Osteoblast (primary cell): Measurements from ENCODE around the gene BTBD2. TPM values are rescaled to one million over a fixed set of nuclear protein-coding genes. Genes with fewer than 3 reads are reported as not detected.

Experiments used
- DNase-seq: peaks from one replicate; pipeline ENCODE4 v3.0.0; 2011; ENCODE audit warnings: low spot score, mixed read lengths; ENCODE audit not compliant: insufficient read length; ENCODE audit errors: missing footprints
- H2AFZ ChIP-seq: 2 replicates; pipeline ENCODE4 v1.6.0; 2011; ENCODE audit warnings: mild to moderate bottlenecking, low read length
- H3K27ac ChIP-seq: 2 replicates; pipeline ENCODE4 v1.5.1; 2011; ENCODE audit warnings: mild to moderate bottlenecking, low read depth, low read length, moderate library complexity
- H3K27me3 ChIP-seq: 2 replicates; pipeline ENCODE4 v1.6.0; 2012; ENCODE audit warnings: mild to moderate bottlenecking, control low read depth, inconsistent platforms, low read length, moderate library complexity; ENCODE audit not compliant: insufficient read depth
- H3K36me3 ChIP-seq: 2 replicates; pipeline ENCODE4 v1.5.1; 2011; ENCODE audit warnings: mild to moderate bottlenecking, low read length, control low read depth, moderate library complexity; ENCODE audit not compliant: insufficient read depth
- H3K4me1 ChIP-seq: 2 replicates; pipeline ENCODE4 v1.5.1; 2011; ENCODE audit warnings: mild to moderate bottlenecking, low read length, control low read depth, moderate library complexity; ENCODE audit not compliant: insufficient read depth
- H3K4me2 ChIP-seq: 2 replicates; pipeline ENCODE4 v1.6.0; 2011; ENCODE audit warnings: mild to moderate bottlenecking, low read length; ENCODE audit not compliant: insufficient read depth
- H3K4me3 ChIP-seq: fragments of 200-600 bp; sonication (generic); 3 replicates; pipeline ENCODE4 v1.5.1; 2012; ENCODE audit warnings: mild to moderate bottlenecking, low read length, inconsistent platforms; ENCODE audit not compliant: insufficient read depth
- H3K79me2 ChIP-seq: 2 replicates; pipeline ENCODE4 v1.6.0; 2012; ENCODE audit warnings: mild to moderate bottlenecking, low read length, control low read depth, inconsistent platforms; ENCODE audit not compliant: insufficient read depth
- H3K9me3 ChIP-seq: 2 replicates; pipeline ENCODE4 v1.5.1; 2011; ENCODE audit warnings: low read depth, low read length, control low read depth
- H4K20me1 ChIP-seq: 2 replicates; pipeline ENCODE4 v1.6.0; 2012; ENCODE audit warnings: mild to moderate bottlenecking, low read length, control low read depth; ENCODE audit not compliant: insufficient read depth
- total RNA-seq: library from RNA; depleted of rRNA; stranded (reverse); fragments of >200 nt; gene quantifications from 2 replicates; pipeline ENCODE4 v1.2.3, GENCODE V29; 2012
- TF ChIP-seq, protein P1 (sequence below): IDR thresholded peaks from 2 replicates; pipeline ENCODE4 v1.5.1; 2011; ENCODE audit warnings: mild to moderate bottlenecking, low read depth, low read length, moderate library complexity; ENCODE audit errors: extremely low read depth

BTBD2 gene
- total RNA-seq, 1 donor = 57.5 TPM

DNA sequence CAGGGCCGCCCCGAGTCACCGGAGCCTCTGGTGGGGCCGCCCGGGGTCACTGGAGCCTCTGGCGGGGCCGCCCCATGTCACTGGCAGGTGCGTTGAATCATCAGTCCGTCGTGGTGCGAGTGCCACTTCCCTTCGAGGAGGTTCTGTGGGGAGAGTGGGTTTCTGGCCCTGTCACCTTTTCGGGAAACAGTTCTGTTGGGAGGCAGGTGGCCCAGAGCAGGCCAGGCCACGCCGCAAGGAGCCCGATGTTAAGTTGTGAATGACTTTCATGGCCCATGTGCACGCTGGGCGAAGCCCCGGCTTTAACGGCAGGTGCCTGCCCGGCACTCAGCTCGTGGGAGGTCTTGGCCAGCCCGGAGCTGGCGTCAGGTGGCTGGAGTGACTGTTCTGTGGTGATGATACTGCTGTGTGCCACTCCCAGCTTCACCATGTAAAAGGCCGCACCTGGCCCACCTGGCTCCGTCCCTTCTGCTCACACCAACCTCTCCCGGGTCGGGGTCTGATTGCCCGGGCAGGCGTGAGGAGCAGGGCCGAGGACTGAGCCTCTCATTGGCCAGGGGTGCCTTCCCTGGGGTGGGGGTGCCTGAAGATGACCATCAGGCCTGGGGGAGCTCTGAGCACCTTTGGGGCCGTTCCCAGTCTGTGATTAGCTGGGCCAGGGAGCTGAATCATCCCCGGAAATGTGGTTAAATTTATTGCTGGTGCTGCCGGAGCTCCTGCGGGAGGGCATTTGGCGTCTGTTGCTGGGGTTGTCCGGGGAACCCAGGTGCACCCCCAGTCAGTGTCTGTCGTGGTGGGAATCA is 45.3 kb downstream of the BTBD2 start:
- no peaks in the 10 kb centered on the region for H3K27me3 ChIP-seq
- H3K79me2 ChIP-seq = peaks cover 59% of the 10 kb centered on the region
- H3K4me2 ChIP-seq = no peak overlapping the region
- H3K36me3 ChIP-seq = no peaks in the 10 kb centered on the region
- TF ChIP-seq, protein P1, sequence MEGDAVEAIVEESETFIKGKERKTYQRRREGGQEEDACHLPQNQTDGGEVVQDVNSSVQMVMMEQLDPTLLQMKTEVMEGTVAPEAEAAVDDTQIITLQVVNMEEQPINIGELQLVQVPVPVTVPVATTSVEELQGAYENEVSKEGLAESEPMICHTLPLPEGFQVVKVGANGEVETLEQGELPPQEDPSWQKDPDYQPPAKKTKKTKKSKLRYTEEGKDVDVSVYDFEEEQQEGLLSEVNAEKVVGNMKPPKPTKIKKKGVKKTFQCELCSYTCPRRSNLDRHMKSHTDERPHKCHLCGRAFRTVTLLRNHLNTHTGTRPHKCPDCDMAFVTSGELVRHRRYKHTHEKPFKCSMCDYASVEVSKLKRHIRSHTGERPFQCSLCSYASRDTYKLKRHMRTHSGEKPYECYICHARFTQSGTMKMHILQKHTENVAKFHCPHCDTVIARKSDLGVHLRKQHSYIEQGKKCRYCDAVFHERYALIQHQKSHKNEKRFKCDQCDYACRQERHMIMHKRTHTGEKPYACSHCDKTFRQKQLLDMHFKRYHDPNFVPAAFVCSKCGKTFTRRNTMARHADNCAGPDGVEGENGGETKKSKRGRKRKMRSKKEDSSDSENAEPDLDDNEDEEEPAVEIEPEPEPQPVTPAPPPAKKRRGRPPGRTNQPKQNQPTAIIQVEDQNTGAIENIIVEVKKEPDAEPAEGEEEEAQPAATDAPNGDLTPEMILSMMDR = no peak
- peaks cover 56% of the 10 kb centered on the region for H4K20me1 ChIP-seq
- H3K27ac ChIP-seq = no peak overlapping the region
- no peak overlapping the region for H2AFZ ChIP-seq
- DNase-seq = peak; percentile 97
- no peak overlapping the region for H3K4me3 ChIP-seq
- no peaks in the 10 kb centered on the region for H3K4me1 ChIP-seq
- H3K9me3 ChIP-seq = no peaks in the 10 kb centered on the region

DNA sequence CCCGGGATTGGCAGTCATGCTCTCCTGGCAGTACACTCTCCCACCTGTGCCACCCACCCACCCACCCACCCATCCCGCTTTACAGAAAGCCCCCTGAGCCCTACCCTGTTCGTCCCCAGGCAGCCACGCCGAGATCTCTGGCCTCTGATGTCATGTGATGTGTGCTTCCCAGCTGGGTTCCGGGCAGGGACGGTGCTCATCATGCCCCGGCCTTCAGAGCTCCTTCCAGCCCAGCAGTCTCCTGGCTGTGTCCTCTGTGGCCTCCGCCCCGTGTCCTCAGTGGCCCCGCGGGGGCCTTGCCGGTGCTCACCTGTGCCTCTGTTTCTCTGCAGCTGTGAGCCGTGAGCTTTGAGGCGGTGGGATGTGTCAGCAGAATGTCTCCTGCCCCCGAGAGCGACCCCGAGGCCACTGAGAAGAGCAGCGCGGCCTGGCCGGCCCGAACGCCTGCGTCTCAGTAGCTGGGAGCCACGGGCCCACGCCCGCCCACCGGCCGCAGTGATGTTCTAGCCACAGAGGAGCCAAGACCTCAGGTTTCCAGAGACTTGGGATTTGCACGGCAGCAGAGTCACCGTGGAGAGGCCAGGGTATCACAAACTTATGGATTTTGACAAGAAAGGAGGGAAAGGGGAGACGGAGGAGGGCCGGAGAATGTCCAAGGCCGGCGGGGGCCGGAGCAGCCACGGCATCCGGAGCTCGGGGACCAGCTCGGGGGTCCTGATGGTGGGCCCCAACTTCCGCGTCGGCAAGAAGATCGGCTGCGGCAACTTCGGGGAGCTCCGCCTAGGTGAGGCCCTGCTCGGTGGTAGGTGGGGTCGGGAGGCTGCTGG is 46.1 kb downstream of the BTBD2 start:
- Histone ChIP-seq H3K4me2 (no peak overlapping the region), H3K79me2 (peaks cover 51% of the 10 kb centered on the region), H3K27me3 (no peaks in the 10 kb centered on the region), H3K4me3 (no peak overlapping the region), H3K9me3 (no peaks in the 10 kb centered on the region), H4K20me1 (peaks cover 48% of the 10 kb centered on the region), H3K4me1 (no peaks in the 10 kb centered on the region), H3K27ac (no peak overlapping the region), H2AFZ (no peak overlapping the region), H3K36me3 (no peaks in the 10 kb centered on the region)
- TF ChIP-seq, protein P1 = no peak
- no peak for DNase-seq

DNA sequence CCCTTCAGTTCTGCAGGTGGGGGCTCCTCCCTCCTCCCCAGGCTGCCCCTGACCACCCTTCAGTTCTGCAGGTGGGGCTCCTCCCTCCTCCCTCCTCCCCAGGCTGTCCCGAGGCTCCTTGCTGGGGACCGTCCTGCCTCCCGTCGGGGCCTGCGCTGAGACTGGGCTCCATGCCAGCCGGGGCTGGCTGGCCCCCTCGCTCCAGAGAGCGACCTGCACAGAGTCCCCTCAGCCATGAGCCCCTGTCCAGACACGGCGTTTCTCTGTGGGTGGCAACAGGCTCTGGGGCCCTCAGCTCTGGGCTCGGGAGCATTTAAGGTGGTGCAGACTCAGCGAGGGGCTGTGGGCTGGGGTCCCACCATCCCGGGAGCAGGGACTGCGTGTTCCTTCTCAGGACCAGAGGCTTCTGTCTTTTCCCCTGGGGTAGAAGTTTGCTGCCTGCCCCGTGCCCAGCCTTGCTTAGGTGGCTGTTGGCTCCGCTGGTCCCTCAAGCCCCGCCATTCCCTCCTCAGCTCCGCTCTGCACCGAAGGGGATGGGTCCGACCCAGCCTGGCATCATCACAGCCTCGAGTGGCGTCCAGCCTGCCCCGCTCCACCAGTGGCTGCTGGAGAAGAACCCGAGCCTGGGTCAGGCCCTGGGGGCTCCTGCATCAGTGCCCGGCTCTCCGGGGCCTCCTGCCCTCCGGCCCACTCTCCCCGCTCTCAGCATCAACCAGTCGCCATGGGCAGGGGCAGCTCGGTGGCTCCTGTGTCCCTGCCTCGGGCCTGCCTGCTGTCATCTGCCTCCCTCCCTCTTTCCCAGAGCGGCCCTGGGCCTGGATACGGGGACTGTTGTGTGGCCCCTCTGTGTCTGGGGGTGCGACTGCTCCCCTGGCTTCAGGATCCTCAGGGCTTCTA is 47.0 kb downstream of the BTBD2 start:
- peaks cover 49% of the 10 kb centered on the region for H3K79me2 ChIP-seq
- TF ChIP-seq, protein P1 = no peak

More for the DNA sequence above, 47.0 kb downstream of the BTBD2 start:
- no peaks in the 10 kb centered on the region for H3K36me3 ChIP-seq
- H3K4me3 ChIP-seq = no peak overlapping the region
- H3K27ac ChIP-seq = no peak overlapping the region
- no peak overlapping the region for H3K4me2 ChIP-seq
- DNase-seq = no peak
- H2AFZ ChIP-seq = no peak overlapping the region
- no peaks in the 10 kb centered on the region for H3K27me3 ChIP-seq
- no peaks in the 10 kb centered on the region for H3K9me3 ChIP-seq
- H4K20me1 ChIP-seq = peaks cover 42% of the 10 kb centered on the region
- no peaks in the 10 kb centered on the region for H3K4me1 ChIP-seq
